ENCODE data around the gene ITGA11. TPM values are rescaled to one million over a fixed set of nuclear protein-coding genes. Genes with fewer than 3 reads are reported as not detected.
A peak's percentile ranks its signal among the peaks of the same experiment; 100 is the strongest.
"Not testable (repeated sequence)": the region's sequence is repeated elsewhere in the genome, so short reads cannot be mapped to it uniquely, and the experiment has no call there.

ITGA11 gene
- total RNA-seq, 1 experiment from 2014 or later: 63.4 TPM

DNA sequence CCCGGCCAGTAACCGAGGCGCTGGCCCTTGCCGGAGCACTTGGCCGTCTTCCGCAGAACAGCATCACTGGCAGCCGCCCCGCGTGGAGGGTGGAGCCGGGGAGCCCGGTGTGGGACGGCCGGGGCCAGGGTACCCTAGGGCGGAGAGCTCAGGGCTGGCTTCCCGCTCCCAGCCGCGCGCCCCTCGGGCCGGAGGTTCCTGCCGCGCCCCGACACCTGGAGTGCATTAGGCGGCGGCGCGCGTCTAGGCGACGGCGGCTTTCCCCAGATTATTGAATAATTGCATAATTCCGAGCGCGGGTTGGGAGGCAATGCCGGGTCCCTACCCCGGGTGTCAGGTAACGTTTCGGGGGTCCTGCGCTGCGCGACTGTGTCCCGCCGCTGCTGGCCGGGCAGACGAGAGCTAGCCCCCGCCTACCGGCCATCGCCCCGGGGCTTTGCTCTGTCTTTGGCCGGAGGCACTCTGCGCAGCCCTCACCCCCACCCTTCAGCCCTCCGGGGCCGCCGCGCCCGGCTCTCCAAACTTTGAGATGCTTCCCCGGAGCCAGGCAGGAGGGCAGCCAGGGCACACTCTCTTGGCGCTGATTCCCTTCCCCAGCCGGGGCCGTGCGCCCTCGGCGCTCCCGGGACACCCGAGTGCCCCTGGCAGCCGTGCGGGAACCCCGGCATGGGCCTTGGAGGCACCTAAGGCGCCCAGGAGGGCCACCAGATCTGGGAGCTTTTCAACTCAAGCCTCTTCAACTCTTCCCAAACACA is 749 bp downstream of the ITGA11 start:
- Histone ChIP-seq H3K36me3 (peaks cover 5% of the 10 kb centered on the region), H3K9me3 (no peaks in the 10 kb centered on the region), H3K27me3 (peaks cover 2% of the 10 kb centered on the region; the same call in 1 of the 2 replicates), H3K4me3 (peak overlapping the region; percentile 73)
- peak; percentile 64 for DNase-seq

DNA sequence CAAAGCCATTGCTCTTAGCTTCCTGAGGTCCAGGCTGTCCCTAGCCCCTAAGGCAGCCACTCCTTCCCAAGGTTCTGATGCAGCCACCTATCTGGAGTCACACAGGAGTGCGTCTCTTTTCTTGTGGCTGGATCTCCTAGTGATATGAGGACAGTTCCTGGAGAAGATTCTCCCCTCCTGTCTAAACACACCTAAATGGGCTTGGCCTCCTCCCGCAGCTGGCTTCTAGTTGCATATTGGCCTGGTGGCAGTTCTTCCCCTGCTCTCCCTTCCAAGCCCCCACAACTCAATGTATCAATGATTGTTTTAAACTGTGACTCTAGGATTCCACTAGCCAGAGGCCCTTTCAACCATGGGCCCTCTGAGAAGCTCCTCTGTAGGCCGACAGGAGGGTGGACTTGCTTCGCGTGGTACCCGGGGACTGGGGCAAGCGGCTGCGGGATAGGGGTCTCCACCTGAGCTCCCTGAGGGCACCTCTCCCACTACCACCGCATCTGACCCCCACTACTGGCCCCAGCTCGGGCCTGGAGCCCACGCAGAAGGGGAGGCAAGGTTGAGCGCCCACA is 1.4 kb downstream of the ITGA11 start:
- Histone ChIP-seq H3K27me3 (peaks cover 2% of the 10 kb centered on the region; the same call in 1 of the 2 replicates), H3K4me3 (peak overlapping the region; percentile 73), H3K36me3 (peaks cover 5% of the 10 kb centered on the region), H3K9me3 (no peaks in the 10 kb centered on the region)
- no peak for DNase-seq

DNA sequence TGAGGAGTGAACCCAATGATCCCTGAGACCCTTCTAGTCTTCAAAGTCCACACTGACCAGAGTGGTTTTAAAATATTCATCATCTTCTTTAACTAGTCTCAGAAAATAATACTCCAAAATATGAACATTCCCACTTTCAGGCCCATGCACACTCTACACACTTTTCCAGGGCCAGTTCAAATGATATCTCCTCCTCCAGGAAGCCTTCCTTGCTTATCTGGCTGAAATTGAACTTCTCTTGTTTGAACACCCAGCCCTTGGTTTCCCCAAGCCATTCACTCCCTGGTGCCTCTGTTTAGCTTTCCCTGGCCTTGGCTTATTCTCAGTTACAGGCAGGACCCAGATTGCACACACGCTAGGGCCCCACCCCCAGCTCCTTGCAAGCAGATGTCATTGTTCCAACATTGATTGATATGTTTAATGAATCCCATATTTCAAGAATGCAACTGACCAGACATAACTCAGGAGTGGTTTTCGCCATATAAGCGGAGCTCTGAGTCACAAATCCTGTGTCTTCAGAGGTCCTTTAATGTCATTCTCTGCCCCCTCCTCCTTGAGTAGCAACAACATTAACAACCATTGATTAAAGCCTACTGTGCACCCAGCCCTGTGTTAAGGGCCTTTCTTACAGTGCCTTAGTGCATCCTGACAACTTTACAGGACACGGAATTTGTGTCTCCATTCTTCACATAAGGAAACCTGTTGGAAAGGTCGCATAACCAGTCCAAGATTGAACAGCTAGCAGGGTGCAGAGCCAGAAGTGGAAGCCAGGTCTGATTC is 2.1 kb downstream of the ITGA11 start:
- Histone ChIP-seq H3K4me3 (peak overlapping the region; percentile 73), H3K36me3 (peaks cover 5% of the 10 kb centered on the region), H3K9me3 (no peaks in the 10 kb centered on the region), H3K27me3 (peaks cover 2% of the 10 kb centered on the region; the same call in 1 of the 2 replicates)
- no peak for DNase-seq

DNA sequence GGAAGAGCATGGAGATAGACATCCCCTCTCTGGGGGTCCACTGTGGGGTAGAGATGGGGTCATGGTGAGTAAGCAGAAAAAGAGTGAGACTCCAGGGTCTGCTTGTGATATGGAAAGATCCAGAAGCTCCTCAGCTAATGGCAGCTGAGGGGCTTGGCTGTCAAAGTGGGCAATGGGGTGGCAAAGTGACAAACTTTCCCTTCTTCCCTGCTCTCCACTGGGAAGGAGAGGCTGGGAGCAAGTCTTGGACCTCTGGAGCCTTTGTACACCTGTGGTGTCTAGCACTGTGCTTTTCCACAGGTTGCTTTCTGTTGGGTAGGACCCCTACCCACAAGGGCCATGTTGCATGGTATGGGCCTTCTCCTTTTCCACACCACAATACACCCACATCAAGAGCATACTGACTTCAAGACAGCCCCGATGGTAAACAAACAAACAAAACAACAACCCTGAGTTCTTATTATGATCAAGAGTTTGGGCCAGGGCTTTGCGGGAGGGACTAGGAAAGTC is 3.5 kb downstream of the ITGA11 start:
- peaks cover 5% of the 10 kb centered on the region for H3K36me3 ChIP-seq
- DNase-seq: no peak
- no peaks in the 10 kb centered on the region for H3K9me3 ChIP-seq
- no peak overlapping the region for H3K4me3 ChIP-seq
- H3K27me3 ChIP-seq: peaks cover 2% of the 10 kb centered on the region; the same call in 1 of the 2 replicates

DNA sequence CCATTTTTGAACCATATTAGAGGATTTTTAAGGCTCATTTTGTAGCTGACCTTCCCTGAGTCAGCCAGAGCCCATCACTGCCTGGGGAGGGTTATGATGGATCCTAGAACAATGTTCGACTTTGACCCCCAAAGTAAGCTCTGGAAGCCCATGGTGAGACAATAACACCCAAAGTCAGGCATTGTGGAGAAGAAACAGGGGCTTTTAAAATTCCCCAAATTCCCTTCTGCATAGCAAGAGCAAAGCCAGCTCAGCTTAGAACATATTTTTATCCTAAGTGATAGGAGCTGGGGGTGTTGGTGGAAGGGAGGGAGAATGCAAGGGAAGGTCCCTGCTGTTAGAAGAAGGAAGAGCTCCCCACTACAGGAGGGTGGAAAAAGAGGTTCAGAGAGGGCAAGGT is 4.0 kb downstream of the ITGA11 start:
- no peaks in the 10 kb centered on the region for H3K9me3 ChIP-seq
- DNase-seq: no peak
- H3K4me3 ChIP-seq: no peak overlapping the region
- peaks cover 5% of the 10 kb centered on the region for H3K36me3 ChIP-seq
- H3K27me3 ChIP-seq: no peaks in the 10 kb centered on the region

DNA sequence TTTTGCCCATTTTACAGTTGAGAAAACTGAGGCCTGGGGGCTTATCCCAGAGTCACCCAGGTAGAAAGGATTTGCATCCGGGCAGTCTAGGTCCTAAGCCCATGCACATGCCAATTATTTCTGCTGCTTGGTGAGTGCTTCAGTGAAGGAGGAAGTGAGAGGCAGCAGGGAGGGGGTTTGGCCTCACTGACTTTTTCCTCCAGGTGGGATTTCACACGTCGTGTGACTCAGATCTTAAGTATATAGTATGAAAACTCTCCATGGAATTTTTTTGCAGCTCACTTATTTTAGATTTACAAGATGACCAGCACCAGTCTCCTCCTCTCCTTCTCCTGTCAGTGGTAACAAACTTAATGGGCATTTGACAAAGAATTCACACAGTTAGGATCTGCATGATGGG is 4.6 kb downstream of the ITGA11 start:
- no peak overlapping the region for H3K4me3 ChIP-seq
- no peak for DNase-seq
- peaks cover 5% of the 10 kb centered on the region for H3K36me3 ChIP-seq
- no peaks in the 10 kb centered on the region for H3K27me3 ChIP-seq
- H3K9me3 ChIP-seq: no peaks in the 10 kb centered on the region

DNA sequence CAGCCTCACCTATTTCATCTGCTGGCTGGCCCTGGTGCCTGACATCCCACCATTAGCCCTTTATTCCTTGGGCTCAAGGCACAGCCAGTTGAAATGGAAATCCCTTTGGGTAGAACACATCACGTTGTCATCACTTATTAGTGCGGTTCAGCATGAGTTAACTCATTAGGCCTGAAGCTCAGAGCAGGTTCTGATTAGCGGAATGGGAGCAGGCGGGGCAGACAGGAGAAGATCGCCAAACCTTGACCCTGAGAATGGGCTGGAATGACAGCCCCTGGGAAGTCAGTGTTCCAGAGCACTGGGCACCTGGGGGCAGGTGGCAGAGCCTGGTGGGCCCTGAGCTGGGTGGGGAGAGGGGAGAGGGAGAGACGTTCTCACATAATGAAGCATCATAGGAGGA is 5.8 kb downstream of the ITGA11 start:
- no peak for DNase-seq
- H3K27me3 ChIP-seq: no peaks in the 10 kb centered on the region
- H3K36me3 ChIP-seq: peaks cover 5% of the 10 kb centered on the region
- H3K9me3 ChIP-seq: no peaks in the 10 kb centered on the region
- H3K4me3 ChIP-seq: no peak overlapping the region

DNA sequence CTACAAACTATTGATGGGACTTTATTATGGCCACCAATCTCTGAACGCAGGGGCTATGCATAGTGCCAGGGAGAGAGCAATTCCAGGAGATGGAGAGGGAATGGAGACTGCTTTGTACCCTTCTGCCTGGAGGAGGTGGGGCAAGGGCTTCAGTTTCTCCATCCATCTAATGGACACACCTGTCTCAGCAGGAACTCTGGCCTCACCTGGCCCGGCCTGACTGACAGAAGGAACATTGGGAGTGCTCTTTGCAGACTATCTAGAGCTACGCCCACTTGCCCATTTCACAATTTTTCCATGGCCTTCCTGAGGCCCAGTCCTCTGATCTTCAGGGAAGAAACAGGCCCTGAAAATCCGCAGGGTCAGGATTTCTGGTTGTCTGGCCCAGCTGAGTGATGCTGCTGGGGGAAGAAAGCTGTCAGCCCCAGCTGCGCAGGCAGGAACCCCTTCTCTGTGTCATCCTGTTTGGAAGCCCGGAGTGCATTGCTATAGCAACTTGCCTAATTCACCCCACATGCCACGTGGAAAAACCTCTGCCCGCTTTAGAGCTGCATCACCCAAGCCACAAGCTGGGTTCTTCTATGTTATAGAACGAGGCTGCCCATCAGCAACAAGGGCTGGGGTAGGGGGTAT is 6.4 kb downstream of the ITGA11 start:
- Histone ChIP-seq H3K36me3 (peaks cover 5% of the 10 kb centered on the region), H3K4me3 (no peak overlapping the region), H3K9me3 (no peaks in the 10 kb centered on the region), H3K27me3 (no peaks in the 10 kb centered on the region)
- DNase-seq: no peak

DNA sequence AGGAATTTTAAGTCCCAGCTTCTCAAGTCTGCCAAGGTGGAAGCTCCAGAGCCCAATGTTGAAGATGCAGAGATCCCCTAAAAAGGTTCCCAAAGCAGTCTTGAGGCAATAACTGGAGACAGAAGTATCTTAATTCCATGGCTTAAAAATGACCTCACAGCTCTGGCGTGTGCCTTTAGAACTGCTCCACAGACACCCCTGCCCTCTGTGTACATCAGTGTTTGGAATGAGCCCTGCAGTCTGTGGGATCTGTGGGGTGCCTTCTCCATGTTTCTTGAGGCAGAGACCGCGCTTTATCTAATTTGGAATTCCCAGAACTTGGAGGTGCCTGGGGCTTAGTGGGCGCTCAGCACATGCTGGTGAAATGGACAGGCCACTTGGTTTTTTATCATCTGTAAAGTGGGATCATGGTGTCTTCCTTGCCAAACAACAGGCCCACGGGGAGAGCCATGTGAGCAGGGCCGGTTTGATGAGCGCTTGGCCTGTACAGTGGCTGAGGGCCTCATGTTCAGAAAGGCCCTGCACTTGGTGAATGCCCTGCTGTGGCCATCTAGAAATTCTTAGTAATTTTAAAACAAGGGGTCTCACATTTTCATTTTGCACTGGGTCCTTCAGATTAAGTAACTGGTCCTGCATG is 7.1 kb downstream of the ITGA11 start:
- peaks cover 11% of the 10 kb centered on the region for H3K36me3 ChIP-seq
- no peak for DNase-seq

DNA sequence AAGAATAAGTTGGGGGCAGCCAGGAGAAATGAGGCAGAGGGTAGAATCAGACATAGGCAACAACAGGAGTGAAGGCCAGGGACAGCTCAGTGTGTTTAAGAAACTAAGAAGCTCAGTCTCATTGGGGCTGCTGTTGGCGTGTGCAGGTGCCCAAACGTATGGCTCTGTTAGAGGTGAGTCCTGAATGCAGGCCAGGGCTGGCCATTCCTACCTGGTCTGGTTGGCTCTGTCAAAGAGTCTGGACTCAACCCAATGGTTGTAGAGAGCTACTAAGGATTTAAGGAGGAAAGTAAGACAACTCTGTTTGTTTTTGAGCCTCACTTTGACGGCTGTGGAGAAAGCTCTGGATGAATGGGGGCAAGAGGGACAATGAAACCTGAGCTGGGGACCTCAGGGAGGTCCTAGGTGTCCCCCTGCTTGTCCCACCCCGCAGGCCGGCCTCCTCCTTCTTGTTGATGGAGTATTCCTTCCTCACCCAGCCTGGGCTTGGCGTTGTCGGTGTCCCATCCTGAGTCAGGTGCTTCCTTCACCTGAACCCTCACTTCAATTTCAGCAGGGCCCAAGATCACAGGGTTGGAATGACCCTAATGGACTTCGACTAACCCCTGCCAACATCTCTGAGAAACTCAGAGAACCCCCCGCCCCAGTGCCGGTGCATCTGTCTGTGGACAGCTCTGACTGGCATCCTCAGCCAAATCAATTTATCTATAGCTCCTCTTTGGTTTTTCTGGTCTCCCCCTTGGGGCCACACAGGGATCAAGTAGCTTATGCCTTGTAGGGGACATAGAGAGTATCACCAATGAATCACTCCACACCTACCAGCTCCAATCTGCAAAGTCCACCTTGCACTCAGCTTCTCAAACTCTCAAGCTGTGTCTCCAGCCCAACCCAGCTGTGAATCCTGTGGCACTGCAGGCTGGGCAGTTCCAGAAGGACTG is 8.3 kb downstream of the ITGA11 start:
- no peak overlapping the region for H3K4me3 ChIP-seq
- no peaks in the 10 kb centered on the region for H3K9me3 ChIP-seq
- H3K27me3 ChIP-seq: no peaks in the 10 kb centered on the region
- DNase-seq: no peak
- H3K36me3 ChIP-seq: peaks cover 17% of the 10 kb centered on the region

More for the DNA sequence above, 7.1 kb downstream of the ITGA11 start:
- Histone ChIP-seq H3K9me3 (no peaks in the 10 kb centered on the region), H3K27me3 (no peaks in the 10 kb centered on the region), H3K4me3 (no peak overlapping the region)

DNA sequence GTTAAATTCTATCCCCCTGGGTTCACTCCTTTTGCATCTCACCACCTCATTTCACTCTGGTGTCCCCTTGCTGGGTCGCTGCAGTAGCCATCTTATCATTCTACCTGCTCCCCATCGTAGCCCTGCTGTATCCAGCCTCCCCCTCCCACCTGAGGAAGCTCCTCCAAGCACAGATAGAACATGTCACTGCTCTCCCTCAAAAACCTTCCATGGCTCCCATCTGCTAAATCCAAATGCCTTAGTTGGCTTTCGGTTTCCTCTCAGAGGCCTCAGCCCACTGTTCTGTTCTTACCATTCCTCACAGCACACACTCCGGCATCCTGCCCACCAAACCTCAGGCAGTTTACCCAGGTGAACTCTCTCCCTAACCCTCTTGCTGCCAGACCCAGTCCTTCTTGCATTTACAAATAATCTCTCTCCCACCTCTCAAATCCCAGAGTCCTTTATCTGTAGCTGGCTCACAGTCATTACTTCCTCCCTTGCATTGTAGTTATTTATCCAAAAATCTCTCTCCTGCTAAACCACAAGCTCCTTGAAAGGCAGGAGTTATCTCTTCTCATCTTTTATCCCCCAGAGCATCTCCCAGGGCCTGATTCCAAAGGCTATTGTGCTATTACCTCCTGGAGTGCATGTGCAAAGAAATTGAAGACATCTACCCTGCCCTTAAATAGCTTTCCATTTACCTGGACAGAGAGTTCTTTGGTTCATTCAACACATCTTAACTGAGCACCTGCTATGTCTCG is 9.4 kb downstream of the ITGA11 start:
- not testable (repeated sequence) for H3K4me3 ChIP-seq, H3K27me3 ChIP-seq, DNase-seq, H3K9me3 ChIP-seq
- H3K36me3 ChIP-seq: peaks cover 17% of the 10 kb centered on the region

DNA sequence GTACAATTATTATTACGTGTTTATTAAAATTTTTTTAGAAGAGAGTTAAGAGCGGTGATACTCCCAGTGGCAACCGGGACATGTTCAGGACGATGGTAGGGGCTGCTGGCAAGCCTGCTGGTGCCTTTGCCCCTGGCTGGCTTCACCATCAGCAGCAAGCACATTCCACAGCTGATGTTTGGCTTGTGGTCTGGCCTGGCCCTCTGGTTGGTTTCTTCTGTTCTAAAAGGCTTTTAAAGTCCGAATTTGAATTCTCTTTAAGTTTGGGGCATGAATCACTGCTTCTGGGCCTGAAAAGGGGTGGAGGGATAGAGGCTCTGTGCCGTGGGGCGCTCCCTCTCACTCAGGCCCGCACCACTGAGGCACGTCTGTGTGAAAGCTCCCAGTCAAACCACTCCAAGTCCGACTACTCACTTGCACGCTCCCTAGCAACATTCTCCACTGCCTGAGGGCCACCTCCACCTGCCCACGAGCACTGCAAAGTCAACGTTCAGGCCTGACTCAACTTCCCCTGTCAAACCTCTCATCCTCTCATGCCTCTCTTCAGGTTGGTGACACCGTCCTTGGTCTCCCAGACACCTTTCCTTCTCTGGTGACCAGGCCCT is 10.1 kb downstream of the ITGA11 start:
- peak; percentile 70 for DNase-seq
- Histone ChIP-seq H3K36me3 (peaks cover 17% of the 10 kb centered on the region), H3K9me3 (no peaks in the 10 kb centered on the region), H3K4me3 (no peak overlapping the region), H3K27me3 (no peaks in the 10 kb centered on the region)

DNA sequence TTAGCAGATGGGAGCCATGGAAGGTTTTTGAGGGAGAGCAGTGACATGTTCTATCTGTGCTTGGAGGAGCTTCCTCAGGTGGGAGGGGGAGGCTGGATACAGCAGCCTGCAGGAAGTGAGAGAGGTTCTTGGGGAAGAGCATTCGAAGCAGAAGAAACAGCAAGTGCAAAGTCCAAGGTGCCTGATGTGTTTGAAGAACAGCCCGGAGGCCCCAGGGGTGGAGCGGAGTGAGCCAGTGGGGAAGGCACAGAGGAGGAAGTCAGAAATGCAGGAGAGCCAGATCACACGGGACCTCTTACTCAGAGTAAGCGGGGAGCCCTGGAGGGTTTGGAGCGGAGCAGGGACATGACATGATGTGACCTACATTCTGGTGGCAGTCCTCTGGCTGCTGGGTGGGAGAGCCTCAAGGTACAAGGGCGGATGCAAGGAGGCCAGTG is 10.8 kb downstream of the ITGA11 start:
- Histone ChIP-seq H3K36me3 (peaks cover 17% of the 10 kb centered on the region), H3K27me3 (no peaks in the 10 kb centered on the region), H3K4me3 (no peak overlapping the region), H3K9me3 (no peaks in the 10 kb centered on the region)
- peak; percentile 41 for DNase-seq

DNA sequence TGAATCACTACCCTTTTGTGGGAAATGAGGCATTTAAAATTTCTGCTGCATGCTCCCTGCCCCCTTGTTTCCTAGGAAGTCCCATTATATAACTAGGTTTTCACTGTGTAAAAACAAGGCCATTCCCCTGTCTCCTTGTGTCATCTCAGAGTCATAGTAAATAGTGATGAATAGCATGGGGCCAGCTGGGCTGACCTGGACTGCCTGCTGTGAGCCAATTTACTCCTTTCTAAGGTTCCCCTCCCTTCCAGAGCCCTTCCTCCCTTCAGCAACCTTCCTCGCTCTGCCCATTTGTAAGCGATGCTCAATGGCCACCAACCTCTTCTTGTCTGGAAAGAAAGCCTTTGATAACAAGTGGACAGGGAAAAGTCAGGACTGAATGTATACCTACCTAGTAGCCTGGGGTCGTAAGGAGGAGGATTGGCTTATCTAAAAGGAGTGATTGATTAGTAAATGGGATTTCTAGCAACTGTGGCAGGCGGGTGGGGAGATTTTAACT is 11.7 kb downstream of the ITGA11 start:
- no peak for DNase-seq
- H3K36me3 ChIP-seq: peaks cover 26% of the 10 kb centered on the region
- no peaks in the 10 kb centered on the region for H3K27me3 ChIP-seq
- H3K9me3 ChIP-seq: no peaks in the 10 kb centered on the region
- H3K4me3 ChIP-seq: no peak overlapping the region
